ENCODE measurements around the gene CNTNAP2. TPM values are rescaled to one million over a fixed set of nuclear protein-coding genes. Genes with fewer than 3 reads are reported as not detected.

Gene CNTNAP2
- total and polyA plus RNA-seq, 7 donors = 0.60 to 2.4 (median 1.7) TPM

- Histone ChIP-seq H3K9me3 (no peaks in the 10 kb centered on the region), H3K27ac (no peak overlapping the region), H3K4me1 (no peaks in the 10 kb centered on the region), H3K27me3 (no peaks in the 10 kb centered on the region), H3K36me3 (no peaks in the 10 kb centered on the region), H3K4me3 (no peak overlapping the region)
- TF ChIP-seq CTCF (IDR thresholded peaks at IDR 0.05) = peak in 1 of 4 experiments; percentile 34
- no peak for TF ChIP-seq POLR2AphosphoS5 (IDR thresholded peaks at IDR 0.05)
- intact Hi-C loops (cut with DNase I) = no loop called here
- DNase-seq = no peak
- 30 to 47% methylated on average over 4 of the region's 4 CpGs for WGBS, 2 donors
These were observed 2026.2 kb downstream of the CNTNAP2 start for GRCh38 chr7:148142660-148143248.

GRCh38 chr7:148144827-148145226, 2028.2 kb downstream of the CNTNAP2 start:
- Histone ChIP-seq H3K27me3 (no peaks in the 10 kb centered on the region), H3K9me3 (no peaks in the 10 kb centered on the region), H3K4me1 (no peaks in the 10 kb centered on the region), H3K27ac (no peak overlapping the region), H3K36me3 (no peaks in the 10 kb centered on the region), H3K4me3 (no peak overlapping the region)
- intact Hi-C loops (cut with DNase I) = no loop called here
- DNase-seq = no peak
- WGBS, 2 donors = 67 to 84% methylated on average over 4 of the region's 4 CpGs
- no peak for TF ChIP-seq POLR2A (IDR thresholded peaks at IDR 0.05)
- TF ChIP-seq CTCF (IDR thresholded peaks at IDR 0.05) = no peak

GRCh38 chr7:148146346-148146745, 2029.7 kb downstream of the CNTNAP2 start:
- Histone ChIP-seq H3K27me3 (no peaks in the 10 kb centered on the region), H3K27ac (no peak overlapping the region), H3K4me3 (no peak overlapping the region), H3K36me3 (no peaks in the 10 kb centered on the region), H3K4me1 (no peaks in the 10 kb centered on the region), H3K9me3 (no peaks in the 10 kb centered on the region)
- intact Hi-C loops (cut with DNase I) = no loop called here
- TF ChIP-seq CTCF (IDR thresholded peaks at IDR 0.05) = no peak
- TF ChIP-seq POLR2AphosphoS5 (IDR thresholded peaks at IDR 0.05) = no peak
- TF ChIP-seq EP300 (IDR thresholded peaks at IDR 0.05) = no peak
- TF ChIP-seq POLR2A (IDR thresholded peaks at IDR 0.05) = no peak
- DNase-seq = no peak
- WGBS, 2 donors = 93 to 97% methylated on average over 2 of the region's 2 CpGs

GRCh38 chr7:148147438-148147837, 2030.8 kb downstream of the CNTNAP2 start:
- Histone ChIP-seq H3K27me3 (no peaks in the 10 kb centered on the region), H3K4me3 (no peak overlapping the region), H3K4me1 (no peaks in the 10 kb centered on the region), H3K9me3 (no peaks in the 10 kb centered on the region), H3K27ac (no peak overlapping the region), H3K36me3 (no peaks in the 10 kb centered on the region)
- DNase-seq = no peak
- TF ChIP-seq EP300 (IDR thresholded peaks at IDR 0.05) (no peak), CTCF (IDR thresholded peaks at IDR 0.05) (no peak), POLR2AphosphoS5 (IDR thresholded peaks at IDR 0.05) (no peak), POLR2A (IDR thresholded peaks at IDR 0.05) (no peak)
- WGBS, 2 donors = 93 to 94% methylated on average over 6 of the region's 6 CpGs
- intact Hi-C loops (cut with DNase I) = no loop called here

- Histone ChIP-seq H3K27ac (no peak overlapping the region), H3K36me3 (no peaks in the 10 kb centered on the region), H3K9me3 (no peaks in the 10 kb centered on the region), H3K4me3 (no peak overlapping the region), H3K27me3 (no peaks in the 10 kb centered on the region), H3K4me1 (peaks cover 0 to 5% (median 3%) of the 10 kb centered on the region in 4 donors)
- 16 to 71% methylated on average over 3 of the region's 3 CpGs for WGBS, 2 donors
- TF ChIP-seq EP300 (IDR thresholded peaks at IDR 0.05) (no peak), POLR2A (IDR thresholded peaks at IDR 0.05) (no peak), POLR2AphosphoS5 (IDR thresholded peaks at IDR 0.05) (no peak), CTCF (IDR thresholded peaks at IDR 0.05) (no peak)
- intact Hi-C loops (cut with DNase I) = no loop called here
- DNase-seq = no peak
These were observed 2031.9 kb downstream of the CNTNAP2 start for GRCh38 chr7:148148456-148148855.
